ENCODE data around the gene MBL2.

MBL2 gene

DNA sequence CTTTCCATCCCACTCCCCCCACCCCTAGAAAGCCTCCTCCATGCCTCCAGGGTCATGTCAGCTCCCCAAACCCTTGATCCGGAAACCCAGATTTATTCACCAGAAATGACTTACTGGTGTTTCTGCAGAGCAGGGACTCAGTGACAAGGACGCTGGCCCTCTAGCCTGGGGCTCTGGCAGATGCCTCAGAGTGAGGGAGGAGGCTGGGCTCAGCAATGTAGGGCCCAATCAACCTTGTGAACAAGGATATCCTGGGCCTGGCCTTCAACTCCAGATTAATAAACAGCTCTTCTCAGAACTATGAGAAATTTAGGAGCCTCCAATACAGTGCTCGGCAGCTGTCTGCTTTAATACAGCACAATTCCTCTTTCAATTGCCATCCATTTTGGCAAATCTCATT is at the start of gene MBL2:
Gene MBL2 (minus strand): TSS at position 162 of the 400 bp plus-strand sequence. CDS start 1,149 bp downstream, outside the sequence.
- DNase-seq, result no peak

DNA sequence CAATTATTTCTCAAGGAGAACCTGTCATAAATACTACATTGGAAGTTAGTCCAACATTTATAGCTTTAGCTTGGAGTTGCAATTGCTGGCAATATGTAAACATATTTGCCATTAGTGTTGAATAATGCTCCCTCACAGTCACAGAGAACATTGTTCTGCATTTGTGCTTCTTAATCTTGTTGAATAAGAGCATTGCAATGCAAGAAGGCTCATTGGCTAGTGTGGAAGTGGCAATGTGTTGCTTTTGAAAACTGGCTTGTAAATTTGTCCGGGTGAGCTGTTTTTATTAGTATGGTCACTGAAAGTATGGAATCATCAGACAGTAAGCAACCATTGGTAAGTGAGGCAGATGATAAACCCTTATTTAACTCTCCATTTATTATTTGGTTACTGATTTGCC is 47.7 kb upstream of the MBL2 start:
- DNase-seq, result no peak

GRCh38 chr10:52818019-52818418 is 45.4 kb upstream of the MBL2 start:
- DNase-seq, result peak; percentile 10

- DNase-seq, result no peak
Measured at GRCh38 chr10:52814506-52814905, 41.9 kb upstream of the MBL2 start.

DNA sequence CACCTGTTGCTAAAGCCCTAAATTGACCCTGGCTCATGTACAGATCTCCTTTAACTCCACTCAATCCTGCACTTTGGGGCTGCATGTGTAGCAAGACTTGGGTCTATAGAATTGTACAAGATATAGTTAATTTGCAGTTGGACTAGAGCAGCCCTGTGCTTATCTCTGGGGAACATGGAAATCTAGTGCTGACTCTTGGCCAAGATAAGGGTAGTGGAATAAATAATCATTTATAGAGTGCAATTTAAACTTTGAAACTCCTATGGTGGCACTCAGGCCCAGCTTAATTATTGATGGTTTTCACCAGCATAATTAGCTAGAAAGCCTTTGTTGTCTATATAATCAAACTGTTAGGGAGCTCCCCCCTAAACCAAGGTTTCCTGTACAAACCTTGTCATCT is 39.2 kb upstream of the MBL2 start:
- DNase-seq, result no peak

GRCh38 chr10:52810761-52811160 is 38.2 kb upstream of the MBL2 start:
- no peak for DNase-seq

DNA sequence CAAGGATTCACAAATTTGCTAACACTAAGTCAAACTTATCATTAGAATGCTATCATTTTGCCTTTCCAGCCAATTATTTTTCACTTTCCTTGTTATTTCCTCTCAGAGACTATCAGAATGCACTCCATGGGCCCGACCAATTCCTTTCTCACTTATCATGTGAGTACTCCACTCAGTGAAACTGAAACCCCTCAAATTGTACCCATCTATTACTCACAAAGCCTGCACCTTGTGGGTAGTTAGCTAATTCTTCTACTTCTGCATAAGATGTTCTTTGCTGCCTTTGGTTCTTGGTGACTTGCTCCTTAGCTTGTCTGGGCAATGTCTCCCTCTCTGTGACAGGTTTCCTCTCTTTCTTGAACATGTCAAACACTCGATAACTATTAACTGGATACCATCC is 35.2 kb upstream of the MBL2 start:
- DNase-seq, result no peak

- DNase-seq, result no peak
Measured at GRCh38 chr10:52805414-52806285, 33.1 kb upstream of the MBL2 start.

GRCh38 chr10:52801947-52802346 is 29.4 kb upstream of the MBL2 start:
- no peak for DNase-seq

GRCh38 chr10:52786098-52786497 is 13.5 kb upstream of the MBL2 start:
- no peak for DNase-seq

DNA sequence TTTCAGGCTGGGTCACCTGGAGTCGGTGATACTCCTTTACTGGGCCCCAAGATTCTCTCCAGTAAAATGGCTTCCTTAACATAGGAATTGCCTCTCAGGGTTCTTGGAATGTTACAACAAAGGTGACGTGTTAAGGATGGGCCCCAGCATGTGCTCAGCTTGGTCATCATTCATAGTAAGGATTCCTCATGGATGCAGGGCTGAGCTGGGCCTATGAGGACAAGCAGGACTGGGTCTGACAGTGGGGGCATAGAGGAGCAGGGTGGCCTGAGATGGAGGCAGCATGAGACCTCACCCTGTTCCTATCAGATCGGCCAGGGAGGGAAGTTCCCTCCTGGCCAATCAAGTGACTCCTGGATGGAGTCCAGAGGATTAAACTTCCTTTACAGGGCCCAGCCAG is 12.8 kb upstream of the MBL2 start:
- no peak for DNase-seq

DNA sequence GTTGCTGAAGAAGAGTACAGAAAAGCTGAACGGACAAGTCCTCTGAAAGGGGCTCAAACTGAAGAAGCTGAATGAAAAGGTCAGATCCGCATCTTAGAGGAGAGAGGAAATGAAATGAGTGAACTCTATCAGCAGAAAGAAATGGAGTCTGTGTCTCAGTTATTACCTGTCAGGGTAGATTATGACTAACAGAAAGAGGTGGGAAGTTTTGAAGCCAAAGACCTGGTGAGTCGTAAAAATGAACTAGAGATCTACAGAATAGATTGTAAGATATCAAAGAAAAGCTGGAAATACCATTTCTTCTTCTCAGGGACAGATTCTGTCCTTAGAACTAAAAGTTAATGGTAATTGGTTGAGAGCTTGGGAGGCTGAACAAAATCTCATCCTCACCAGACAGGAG is 11.1 kb upstream of the MBL2 start:
- no peak for DNase-seq

DNA sequence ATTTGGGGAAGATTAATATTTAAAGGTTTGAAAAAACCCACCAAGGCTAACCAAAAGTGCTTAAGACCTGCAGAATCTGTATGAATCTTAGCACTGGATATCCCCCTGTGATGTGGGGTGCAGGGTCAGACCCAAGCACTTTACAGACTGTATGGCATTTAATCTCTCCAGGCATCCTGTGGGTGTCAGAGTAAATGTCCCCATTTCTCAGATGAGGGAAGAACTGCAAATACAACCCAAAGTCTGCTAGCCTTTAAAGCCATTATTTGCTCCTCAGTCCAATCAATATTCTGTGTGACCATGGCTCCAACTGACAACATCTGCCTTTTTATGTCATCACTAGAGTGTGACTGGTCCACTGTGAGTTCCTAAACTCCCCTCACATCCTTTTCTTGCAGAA is 10.0 kb upstream of the MBL2 start:
- DNase-seq, result no peak

DNA sequence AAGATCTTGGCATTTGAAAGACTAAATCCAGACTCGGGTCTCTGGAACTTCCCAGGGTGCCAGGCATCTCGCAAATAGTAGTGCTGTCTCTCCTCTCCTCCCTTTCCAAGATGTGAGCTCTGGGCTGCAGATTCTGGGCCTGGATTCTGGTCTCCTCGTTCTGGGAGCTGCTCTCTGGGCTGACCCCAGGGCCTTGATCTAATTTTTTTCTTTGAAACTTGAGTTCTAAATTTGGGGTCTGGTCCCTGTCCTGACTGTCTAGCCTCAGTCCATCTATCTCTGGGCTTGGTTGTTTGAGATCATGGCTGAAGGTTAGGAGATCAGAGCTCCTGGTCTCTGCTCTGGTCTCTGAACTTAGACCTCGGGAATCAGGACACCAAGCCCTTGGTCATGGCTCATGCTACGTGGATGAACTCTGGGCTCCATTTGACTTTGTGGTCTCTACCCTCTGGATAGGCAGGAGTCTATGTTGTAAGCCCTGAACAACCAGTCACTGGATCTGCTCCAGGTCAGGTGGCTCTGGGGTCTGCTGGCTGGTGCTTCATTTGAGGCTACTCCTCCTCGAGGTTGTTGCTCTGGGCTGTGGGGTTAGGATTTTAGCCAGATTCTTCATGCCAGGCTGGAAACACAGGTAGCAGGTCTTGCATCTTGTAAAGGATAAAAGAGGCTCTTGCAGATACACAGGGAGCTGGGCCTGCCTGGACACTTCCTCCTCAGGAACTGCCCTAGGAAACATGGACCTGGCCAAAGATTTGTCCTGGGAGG is 8.0 kb upstream of the MBL2 start:
- DNase-seq, result no peak

- no peak for DNase-seq
Measured at GRCh38 chr10:52779541-52780390, 7.2 kb upstream of the MBL2 start.

GRCh38 chr10:52778511-52779392 is 6.2 kb upstream of the MBL2 start:
- DNase-seq, result no peak

GRCh38 chr10:52777414-52777813 is 4.8 kb upstream of the MBL2 start:
- DNase-seq, result no peak

- DNase-seq, result no peak
Measured at GRCh38 chr10:52776471-52776903, 3.9 kb upstream of the MBL2 start.

- no peak for DNase-seq
Measured at GRCh38 chr10:52775132-52775647, 2.6 kb upstream of the MBL2 start.

GRCh38 chr10:52774600-52775106 is 2.1 kb upstream of the MBL2 start:
- DNase-seq, result no peak

GRCh38 chr10:52774182-52774581 is 1.6 kb upstream of the MBL2 start:
- DNase-seq, result no peak
